ENCODE results near the gene HILPDA. TPM values are rescaled to one million over a fixed set of nuclear protein-coding genes. Genes with fewer than 3 reads are reported as not detected.

HILPDA gene
- polyA plus RNA-seq, 2 donors: 82.5 to 333 TPM

- H3K36me3 ChIP-seq (ENCODE audit: control insufficient read depth in 2 of 2, insufficient read depth in 2 of 2, low read length in 1 of 2): no peaks in the 10 kb centered on the region
- H3K27me3 ChIP-seq (ENCODE audit: control insufficient read depth in 1 of 2, insufficient read depth in 2 of 2, low read length in 2 of 2): no peaks in the 10 kb centered on the region
- H3K4me3 ChIP-seq (ENCODE audit: low read depth in 1 of 2, low read length in 2 of 2): no peak overlapping the region
- WGBS, 2 donors: 81 to 86% methylated on average over 3 of the region's 3 CpGs
- no peaks in the 10 kb centered on the region for H3K9me3 ChIP-seq (ENCODE audit: control insufficient read depth in 2 of 2, insufficient read depth in 1 of 2, low read depth in 1 of 2, low read length in 1 of 2)
- H3K4me1 ChIP-seq (ENCODE audit: control insufficient read depth in 2 of 2, insufficient read depth in 2 of 2, low read length in 1 of 2): peaks cover 0 to 9% of the 10 kb centered on the region in 2 donors
- H3K27ac ChIP-seq (ENCODE audit: low read depth in 2 of 2, low read length in 1 of 2): peak overlapping the region; percentile 81 to 88
Measured at GRCh38 chr7:128430207-128430606, 25.5 kb upstream of the HILPDA start.

GRCh38 chr7:128431221-128431620, 24.5 kb upstream of the HILPDA start:
- Histone ChIP-seq H3K27me3 (ENCODE audit: control insufficient read depth in 1 of 2, insufficient read depth in 2 of 2, low read length in 2 of 2) (no peaks in the 10 kb centered on the region), H3K4me3 (ENCODE audit: low read depth in 1 of 2, low read length in 2 of 2) (no peak overlapping the region), H3K9me3 (ENCODE audit: control insufficient read depth in 2 of 2, insufficient read depth in 1 of 2, low read depth in 1 of 2, low read length in 1 of 2) (no peaks in the 10 kb centered on the region), H3K27ac (ENCODE audit: low read depth in 2 of 2, low read length in 1 of 2) (peak overlapping the region; percentile 82 to 88), H3K36me3 (ENCODE audit: control insufficient read depth in 2 of 2, insufficient read depth in 2 of 2, low read length in 1 of 2) (no peaks in the 10 kb centered on the region), H3K4me1 (ENCODE audit: control insufficient read depth in 2 of 2, insufficient read depth in 2 of 2, low read length in 1 of 2) (peaks cover 0 to 9% of the 10 kb centered on the region in 2 donors)
- 50 to 60% methylated on average over 6 of the region's 6 CpGs for WGBS, 2 donors

GRCh38 chr7:128431754-128432153, 23.9 kb upstream of the HILPDA start:
- H3K36me3 ChIP-seq (ENCODE audit: control insufficient read depth in 2 of 2, insufficient read depth in 2 of 2, low read length in 1 of 2): no peaks in the 10 kb centered on the region
- no peaks in the 10 kb centered on the region for H3K9me3 ChIP-seq (ENCODE audit: control insufficient read depth in 2 of 2, insufficient read depth in 1 of 2, low read depth in 1 of 2, low read length in 1 of 2)
- 41 to 62% methylated on average over 2 of the region's 2 CpGs for WGBS, 2 donors
- H3K4me1 ChIP-seq (ENCODE audit: control insufficient read depth in 2 of 2, insufficient read depth in 2 of 2, low read length in 1 of 2): peaks cover 0 to 9% of the 10 kb centered on the region in 2 donors
- peak overlapping the region; percentile 82 to 88 for H3K27ac ChIP-seq (ENCODE audit: low read depth in 2 of 2, low read length in 1 of 2)
- H3K27me3 ChIP-seq (ENCODE audit: control insufficient read depth in 1 of 2, insufficient read depth in 2 of 2, low read length in 2 of 2): no peaks in the 10 kb centered on the region
- no peak overlapping the region for H3K4me3 ChIP-seq (ENCODE audit: low read depth in 1 of 2, low read length in 2 of 2)

- H3K9me3 ChIP-seq (ENCODE audit: control insufficient read depth in 2 of 2, insufficient read depth in 1 of 2, low read depth in 1 of 2, low read length in 1 of 2): no peaks in the 10 kb centered on the region
- no peaks in the 10 kb centered on the region for H3K27me3 ChIP-seq (ENCODE audit: control insufficient read depth in 1 of 2, insufficient read depth in 2 of 2, low read length in 2 of 2)
- H3K4me1 ChIP-seq (ENCODE audit: control insufficient read depth in 2 of 2, insufficient read depth in 2 of 2, low read length in 1 of 2): peaks cover 0 to 9% of the 10 kb centered on the region in 2 donors
- H3K4me3 ChIP-seq (ENCODE audit: low read depth in 1 of 2, low read length in 2 of 2): no peak overlapping the region
- WGBS, 2 donors: 57 to 61% methylated on average over 4 of the region's 4 CpGs
- H3K27ac ChIP-seq (ENCODE audit: low read depth in 2 of 2, low read length in 1 of 2): peak overlapping the region in 1 of 2 donors; percentile 34
- no peaks in the 10 kb centered on the region for H3K36me3 ChIP-seq (ENCODE audit: control insufficient read depth in 2 of 2, insufficient read depth in 2 of 2, low read length in 1 of 2)
Measured at GRCh38 chr7:128434413-128435326, 21.0 kb upstream of the HILPDA start.

GRCh38 chr7:128435327-128435686, 20.4 kb upstream of the HILPDA start:
- H3K4me1 ChIP-seq (ENCODE audit: control insufficient read depth in 2 of 2, insufficient read depth in 2 of 2, low read length in 1 of 2): peaks cover 0 to 9% of the 10 kb centered on the region in 2 donors
- H3K36me3 ChIP-seq (ENCODE audit: control insufficient read depth in 2 of 2, insufficient read depth in 2 of 2, low read length in 1 of 2): no peaks in the 10 kb centered on the region
- H3K27me3 ChIP-seq (ENCODE audit: control insufficient read depth in 1 of 2, insufficient read depth in 2 of 2, low read length in 2 of 2): no peaks in the 10 kb centered on the region
- WGBS, 2 donors: 41 to 43% methylated on average over 3 of the region's 3 CpGs
- H3K9me3 ChIP-seq (ENCODE audit: control insufficient read depth in 2 of 2, insufficient read depth in 1 of 2, low read depth in 1 of 2, low read length in 1 of 2): no peaks in the 10 kb centered on the region
- no peak overlapping the region for H3K4me3 ChIP-seq (ENCODE audit: low read depth in 1 of 2, low read length in 2 of 2)
- peak overlapping the region in 1 of 2 donors; percentile 34 for H3K27ac ChIP-seq (ENCODE audit: low read depth in 2 of 2, low read length in 1 of 2)

GRCh38 chr7:128437426-128438332, 18.0 kb upstream of the HILPDA start:
- H3K27me3 ChIP-seq (ENCODE audit: control insufficient read depth in 1 of 2, insufficient read depth in 2 of 2, low read length in 2 of 2): no peaks in the 10 kb centered on the region
- H3K4me3 ChIP-seq (ENCODE audit: low read depth in 1 of 2, low read length in 2 of 2): no peak overlapping the region
- H3K4me1 ChIP-seq (ENCODE audit: control insufficient read depth in 2 of 2, insufficient read depth in 2 of 2, low read length in 1 of 2): no peaks in the 10 kb centered on the region
- H3K27ac ChIP-seq (ENCODE audit: low read depth in 2 of 2, low read length in 1 of 2): no peak overlapping the region
- no peaks in the 10 kb centered on the region for H3K9me3 ChIP-seq (ENCODE audit: control insufficient read depth in 2 of 2, insufficient read depth in 1 of 2, low read depth in 1 of 2, low read length in 1 of 2)
- H3K36me3 ChIP-seq (ENCODE audit: control insufficient read depth in 2 of 2, insufficient read depth in 2 of 2, low read length in 1 of 2): no peaks in the 10 kb centered on the region
- 91 to 92% methylated on average over 8 of the region's 8 CpGs for WGBS, 2 donors

GRCh38 chr7:128442356-128442755, 13.3 kb upstream of the HILPDA start:
- Histone ChIP-seq H3K4me3 (ENCODE audit: low read depth in 1 of 2, low read length in 2 of 2) (no peak overlapping the region), H3K9me3 (ENCODE audit: control insufficient read depth in 2 of 2, insufficient read depth in 1 of 2, low read depth in 1 of 2, low read length in 1 of 2) (no peaks in the 10 kb centered on the region), H3K27me3 (ENCODE audit: control insufficient read depth in 1 of 2, insufficient read depth in 2 of 2, low read length in 2 of 2) (no peaks in the 10 kb centered on the region), H3K4me1 (ENCODE audit: control insufficient read depth in 2 of 2, insufficient read depth in 2 of 2, low read length in 1 of 2) (peaks cover 0 to 5% of the 10 kb centered on the region in 2 donors), H3K27ac (ENCODE audit: low read depth in 2 of 2, low read length in 1 of 2) (no peak overlapping the region), H3K36me3 (ENCODE audit: control insufficient read depth in 2 of 2, insufficient read depth in 2 of 2, low read length in 1 of 2) (no peaks in the 10 kb centered on the region)
- WGBS, 2 donors: 77 to 89% methylated on average over 3 of the region's 3 CpGs

GRCh38 chr7:128443831-128444600, 11.7 kb upstream of the HILPDA start:
- peak overlapping the region; percentile 76 to 82 for H3K27ac ChIP-seq (ENCODE audit: low read depth in 2 of 2, low read length in 1 of 2)
- H3K4me1 ChIP-seq (ENCODE audit: control insufficient read depth in 2 of 2, insufficient read depth in 2 of 2, low read length in 1 of 2): peaks cover 0 to 5% of the 10 kb centered on the region in 2 donors
- WGBS, 2 donors: 60 to 66% methylated on average over 7 of the region's 7 CpGs
- no peaks in the 10 kb centered on the region for H3K9me3 ChIP-seq (ENCODE audit: control insufficient read depth in 2 of 2, insufficient read depth in 1 of 2, low read depth in 1 of 2, low read length in 1 of 2)
- no peak overlapping the region for H3K4me3 ChIP-seq (ENCODE audit: low read depth in 1 of 2, low read length in 2 of 2)
- H3K27me3 ChIP-seq (ENCODE audit: control insufficient read depth in 1 of 2, insufficient read depth in 2 of 2, low read length in 2 of 2): no peaks in the 10 kb centered on the region
- no peaks in the 10 kb centered on the region for H3K36me3 ChIP-seq (ENCODE audit: control insufficient read depth in 2 of 2, insufficient read depth in 2 of 2, low read length in 1 of 2)

- peaks cover 0 to 5% of the 10 kb centered on the region in 2 donors for H3K4me1 ChIP-seq (ENCODE audit: control insufficient read depth in 2 of 2, insufficient read depth in 2 of 2, low read length in 1 of 2)
- H3K27ac ChIP-seq (ENCODE audit: low read depth in 2 of 2, low read length in 1 of 2): no peak overlapping the region
- no peak overlapping the region for H3K4me3 ChIP-seq (ENCODE audit: low read depth in 1 of 2, low read length in 2 of 2)
- no peaks in the 10 kb centered on the region for H3K27me3 ChIP-seq (ENCODE audit: control insufficient read depth in 1 of 2, insufficient read depth in 2 of 2, low read length in 2 of 2)
- WGBS, 2 donors: 48 to 54% methylated on average over 5 of the region's 5 CpGs
- H3K9me3 ChIP-seq (ENCODE audit: control insufficient read depth in 2 of 2, insufficient read depth in 1 of 2, low read depth in 1 of 2, low read length in 1 of 2): no peaks in the 10 kb centered on the region
- no peaks in the 10 kb centered on the region for H3K36me3 ChIP-seq (ENCODE audit: control insufficient read depth in 2 of 2, insufficient read depth in 2 of 2, low read length in 1 of 2)
Measured at GRCh38 chr7:128446306-128446705, 9.4 kb upstream of the HILPDA start.

Measured in esophagus (tissue), 2 donors.